Activated CD4-positive, alpha-beta T cell treated with anti-CD3 and anti-CD28 coated beads, Interleukin-2, amount 50 U/mL, for 24 hours (primary cell): ENCODE results near the gene CLEC4E.
A peak's percentile ranks its signal among the peaks of the same experiment; 100 is the strongest.
"Not testable (repeated sequence)": the region's sequence is repeated elsewhere in the genome, so short reads cannot be mapped to it uniquely, and the experiment has no call there.

Experiments
- DNase-seq, 2 donors: peaks; one replicate each; pipeline ENCODE4 v3.0.0-alpha.2; 2020; ENCODE audit warnings: low read depth in 1 of 2, low spot score in 1 of 2

CLEC4E gene

GRCh38 chr12:8541562-8541961 lies 857 bp upstream of the CLEC4E start:
- DNase-seq, result no peak

- not testable (repeated sequence) for DNase-seq
Measured at GRCh38 chr12:8537820-8538219, 2.9 kb downstream of the CLEC4E start.

- no peak for DNase-seq
Measured at GRCh38 chr12:8532045-8532444, 8.7 kb downstream of the CLEC4E start.

GRCh38 chr12:8527250-8528130 lies 13.2 kb downstream of the CLEC4E start:
- DNase-seq, result no peak

- no peak for DNase-seq
Measured at GRCh38 chr12:8519171-8519570, 21.5 kb downstream of the CLEC4E start.

GRCh38 chr12:8517971-8518370 lies 22.7 kb downstream of the CLEC4E start:
- DNase-seq, result no peak

GRCh38 chr12:8513256-8513655 lies 27.4 kb downstream of the CLEC4E start, which contains the start of gene CLEC4D:
CLEC4D (plus strand) TSS chr12:8513503; CDS start chr12:8513733, 230 bp downstream.
- no peak for DNase-seq

GRCh38 chr12:8508910-8509841 lies 31.5 kb downstream of the CLEC4E start:
- DNase-seq, result no peak

GRCh38 chr12:8508223-8508622 lies 32.5 kb downstream of the CLEC4E start:
- DNase-seq, result no peak

GRCh38 chr12:8507596-8507995 lies 33.1 kb downstream of the CLEC4E start:
- no peak for DNase-seq

- no peak for DNase-seq
Measured at GRCh38 chr12:8504351-8504750, 36.4 kb downstream of the CLEC4E start.

GRCh38 chr12:8501720-8502119 lies 39.0 kb downstream of the CLEC4E start:
- DNase-seq, result no peak

GRCh38 chr12:8499616-8500015 lies 41.1 kb downstream of the CLEC4E start:
- no peak for DNase-seq

- DNase-seq, result not testable (repeated sequence)
Measured at GRCh38 chr12:8496074-8496473, 44.6 kb downstream of the CLEC4E start.

GRCh38 chr12:8495671-8496070 lies 45.0 kb downstream of the CLEC4E start:
- DNase-seq, result not testable (repeated sequence)

- DNase-seq, result peak in 1 of 2 donors; percentile 55
Measured at GRCh38 chr12:8493084-8493483, 47.6 kb downstream of the CLEC4E start.

GRCh38 chr12:8491646-8492530 lies 48.8 kb downstream of the CLEC4E start:
- no peak for DNase-seq
